Activated gamma-delta T cell treated with anti-CD3 and anti-CD28 coated beads, Interleukin-2, amount 50 U/mL, for 16 hours (primary cell): ENCODE results near the gene TNFSF4.
"Not testable (repeated sequence)": the region's sequence is repeated elsewhere in the genome, so short reads cannot be mapped to it uniquely, and the experiment has no call there.

ENCODE experiments used
- DNase-seq: peaks from one replicate; pipeline ENCODE4 v3.0.0-alpha.2; 2020; ENCODE audit warnings: low read depth

TNFSF4 gene, protein sequence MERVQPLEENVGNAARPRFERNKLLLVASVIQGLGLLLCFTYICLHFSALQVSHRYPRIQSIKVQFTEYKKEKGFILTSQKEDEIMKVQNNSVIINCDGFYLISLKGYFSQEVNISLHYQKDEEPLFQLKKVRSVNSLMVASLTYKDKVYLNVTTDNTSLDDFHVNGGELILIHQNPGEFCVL

DNA sequence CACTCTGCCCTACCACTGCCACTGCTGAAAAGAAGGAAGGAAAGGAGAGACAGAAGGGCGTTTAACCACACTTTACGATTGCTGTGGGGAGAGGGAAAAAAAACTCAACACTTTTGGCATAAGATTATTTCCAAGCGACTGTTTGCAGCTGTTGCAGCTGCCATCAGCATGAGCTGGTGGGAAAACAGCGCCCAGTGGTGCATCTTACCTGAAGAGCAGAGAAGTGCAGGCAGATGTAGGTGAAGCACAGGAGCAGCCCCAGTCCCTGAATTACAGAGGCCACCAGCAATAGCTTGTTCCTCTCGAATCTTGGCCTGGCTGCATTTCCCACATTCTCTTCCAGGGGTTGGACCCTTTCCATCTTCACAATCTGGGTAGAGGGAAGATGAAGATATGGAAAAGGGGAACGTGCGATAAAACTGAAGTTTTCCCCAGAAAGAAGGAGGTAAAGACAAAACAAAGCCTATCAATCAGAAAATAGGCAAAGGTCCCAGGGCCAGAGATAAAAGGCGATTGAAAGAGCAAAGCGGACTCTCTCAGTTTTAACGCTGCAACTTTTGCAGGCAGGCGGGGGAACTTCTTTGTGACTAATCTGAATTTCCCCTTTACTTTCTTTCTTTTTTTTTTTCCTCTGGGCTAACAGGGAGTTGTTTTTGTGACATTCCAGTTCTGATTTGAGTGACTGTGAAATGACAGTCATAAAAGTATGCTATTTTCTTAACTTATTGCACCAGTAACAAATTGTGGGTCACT is at the start of gene TNFSF4:
TNFSF4 (minus strand) TSS at position 516 of the 753 bp plus-strand sequence; CDS start at position 361, 155 bp downstream.
- DNase-seq: no peak

DNA sequence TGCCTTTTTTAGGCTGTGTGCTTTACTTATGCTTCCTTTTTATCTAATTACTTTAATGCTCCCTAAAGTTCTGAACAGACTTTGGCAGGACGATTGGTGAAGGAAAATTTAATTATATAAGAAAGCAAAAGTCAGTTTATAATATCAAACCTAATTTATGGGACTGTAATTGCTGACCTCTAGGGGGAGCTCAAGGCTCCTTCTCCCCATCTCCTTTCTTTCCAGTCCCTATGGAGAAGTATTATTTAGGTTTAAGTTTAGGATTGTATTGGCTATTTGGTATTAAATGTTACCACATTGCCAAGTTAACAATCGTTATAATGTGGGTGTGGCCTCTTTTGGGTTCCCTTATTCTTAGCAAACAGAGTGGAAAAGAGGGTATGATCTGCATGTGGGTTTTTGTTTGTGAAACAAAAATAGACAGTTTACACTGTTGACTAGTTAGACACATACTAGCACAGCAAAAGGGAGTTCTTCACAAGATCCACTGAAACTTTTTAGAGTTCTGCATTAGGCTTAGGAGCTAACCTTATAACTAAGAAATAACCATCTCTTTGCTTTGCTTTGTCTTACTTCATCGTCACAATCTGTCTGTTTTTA is 48.2 kb upstream of the TNFSF4 start:
- DNase-seq: no peak

DNA sequence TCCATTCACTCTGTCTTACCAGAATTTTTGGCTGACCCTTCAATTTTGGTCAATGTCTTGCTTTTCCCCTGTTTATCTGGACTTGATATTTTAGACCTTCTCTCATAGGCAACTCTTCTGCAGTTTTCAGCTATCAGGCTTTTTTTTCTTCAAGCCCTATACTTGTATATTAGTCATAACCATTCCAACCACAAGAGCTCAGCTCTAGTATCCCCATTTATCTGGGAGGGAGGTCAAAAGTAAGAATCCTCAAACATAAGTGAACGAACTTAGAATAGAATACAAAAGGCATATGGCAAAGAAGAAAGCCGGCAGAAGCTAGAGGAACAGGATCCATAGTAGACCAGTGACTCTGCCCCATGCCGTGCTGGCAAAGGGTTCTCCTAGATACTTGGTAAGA is 45.9 kb upstream of the TNFSF4 start:
- DNase-seq: no peak

DNA sequence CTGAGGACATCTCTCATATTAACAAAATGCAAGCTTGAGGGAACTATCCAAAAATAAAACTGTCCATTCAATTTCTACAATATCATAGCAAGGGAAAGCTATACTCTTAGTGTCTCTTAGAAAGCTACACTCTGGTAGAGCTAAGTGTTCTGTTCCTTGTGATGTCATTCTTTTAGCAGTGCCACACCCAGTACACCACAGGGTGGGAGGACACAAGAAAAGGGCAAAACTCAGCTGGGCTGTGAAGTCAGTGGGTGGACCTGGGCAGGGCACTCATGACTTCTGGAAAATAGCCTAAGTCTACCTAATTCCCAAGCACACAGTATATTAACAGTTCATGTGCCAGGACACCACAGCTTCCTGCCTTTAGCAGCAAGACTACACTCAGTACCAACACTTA is 42.2 kb upstream of the TNFSF4 start:
- DNase-seq: no peak

DNA sequence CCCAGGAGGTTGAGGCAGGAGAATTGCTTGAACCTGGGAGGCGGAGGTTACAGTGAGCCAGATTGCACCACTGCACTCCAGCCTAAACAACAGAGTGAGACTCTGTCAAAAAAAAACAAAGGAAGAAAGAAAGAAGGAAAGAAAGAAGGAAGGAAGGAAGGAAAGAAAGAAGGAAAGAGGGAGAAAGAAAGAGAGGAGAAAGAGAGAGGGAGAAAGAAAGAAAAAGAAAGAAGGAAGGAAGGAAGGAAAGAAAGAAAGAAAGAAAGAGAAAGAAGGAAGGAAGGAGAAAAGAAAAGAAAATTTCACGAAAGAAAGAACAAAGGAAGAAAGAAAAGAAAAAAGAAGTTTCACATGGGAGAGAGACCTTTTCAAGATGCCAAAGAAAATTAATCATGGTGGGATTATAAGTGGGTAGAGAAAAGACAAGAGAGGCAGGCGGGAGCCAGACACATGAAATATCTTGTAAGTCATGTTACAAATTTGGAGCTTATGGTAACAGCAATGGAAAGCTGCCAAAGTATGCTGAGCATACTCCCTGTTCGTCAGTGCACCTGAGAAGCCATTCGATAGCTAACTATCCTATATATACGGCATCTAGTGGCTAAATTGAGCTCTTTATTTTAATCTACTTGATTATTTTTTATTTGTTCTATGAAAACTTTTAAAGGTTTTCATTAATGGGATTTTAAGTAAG is 41.3 kb upstream of the TNFSF4 start:
- no peak for DNase-seq

DNA sequence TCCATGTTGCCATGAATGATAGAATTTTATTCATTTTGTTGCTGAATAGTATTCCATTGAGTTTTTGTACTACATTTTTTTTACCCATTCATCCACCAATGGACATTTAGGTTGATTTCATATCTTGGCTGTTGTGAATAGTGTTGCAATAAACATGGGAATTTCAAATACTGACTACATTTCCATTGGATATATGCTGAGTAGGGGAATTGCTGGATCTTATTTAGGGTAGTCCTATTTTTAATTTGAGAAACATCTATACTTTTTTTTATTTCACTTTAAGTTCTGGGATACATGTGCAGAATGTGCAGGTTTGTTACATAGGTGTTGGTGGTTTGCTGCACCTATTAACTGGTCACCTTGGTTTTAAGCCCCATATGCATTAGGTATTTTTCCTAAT is 38.8 kb upstream of the TNFSF4 start:
- DNase-seq: no peak

DNA sequence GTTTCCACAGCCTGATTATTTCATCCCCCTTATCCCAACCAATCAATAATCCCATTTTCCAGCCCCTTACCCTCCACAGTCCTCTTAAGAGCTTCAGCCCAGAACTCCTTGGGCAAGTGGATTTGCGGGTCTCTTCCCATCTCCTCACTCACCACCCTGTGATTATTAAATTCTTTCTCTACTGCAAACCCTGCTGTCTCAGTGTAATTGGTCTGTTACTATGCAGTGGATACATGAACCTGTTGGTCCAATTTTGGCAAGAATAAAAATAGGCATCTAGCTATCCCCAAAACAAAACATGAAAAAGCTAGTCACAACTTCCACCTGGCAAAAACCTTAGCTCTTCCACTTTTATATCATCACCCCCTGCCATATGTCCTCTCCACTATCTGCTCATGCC is 36.2 kb upstream of the TNFSF4 start:
- no peak for DNase-seq

DNA sequence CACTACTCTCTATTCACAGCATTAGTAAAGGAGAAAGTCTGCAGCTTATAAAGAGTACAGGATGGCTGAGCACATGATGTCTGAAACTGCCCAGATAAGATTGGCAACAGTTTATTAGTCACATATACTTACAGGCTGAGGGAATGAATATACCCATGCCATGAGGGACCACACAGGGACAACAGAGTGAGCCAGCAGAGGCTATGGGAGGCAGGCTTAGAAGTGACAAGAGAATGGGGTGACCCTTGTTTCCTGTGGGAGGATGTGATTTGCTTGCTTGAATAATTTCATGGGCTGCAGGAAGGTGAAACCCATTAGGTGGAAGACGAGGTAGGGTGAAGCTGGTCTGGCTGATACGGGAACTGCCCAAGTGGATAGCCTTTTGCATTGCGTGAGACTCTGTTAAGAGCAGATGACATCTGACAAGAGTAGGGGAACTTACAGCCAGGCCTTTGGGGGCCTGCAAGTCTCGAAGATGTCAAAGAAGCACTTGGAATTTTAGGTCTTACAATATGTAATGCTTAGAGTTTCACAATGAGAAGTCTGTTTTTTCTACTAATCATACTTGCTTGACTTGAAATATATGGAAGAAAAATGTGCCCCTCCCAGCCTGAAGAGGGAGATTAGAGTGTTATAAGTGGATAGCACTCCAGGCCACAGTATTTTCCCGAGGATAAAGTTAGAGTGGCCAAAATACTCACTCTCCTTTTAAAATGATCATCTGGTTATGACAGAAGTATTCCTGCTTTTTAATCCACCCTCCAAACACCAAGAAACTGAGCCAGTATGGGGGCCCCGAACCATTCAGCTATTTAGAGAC is 34.6 kb upstream of the TNFSF4 start:
- no peak for DNase-seq

DNA sequence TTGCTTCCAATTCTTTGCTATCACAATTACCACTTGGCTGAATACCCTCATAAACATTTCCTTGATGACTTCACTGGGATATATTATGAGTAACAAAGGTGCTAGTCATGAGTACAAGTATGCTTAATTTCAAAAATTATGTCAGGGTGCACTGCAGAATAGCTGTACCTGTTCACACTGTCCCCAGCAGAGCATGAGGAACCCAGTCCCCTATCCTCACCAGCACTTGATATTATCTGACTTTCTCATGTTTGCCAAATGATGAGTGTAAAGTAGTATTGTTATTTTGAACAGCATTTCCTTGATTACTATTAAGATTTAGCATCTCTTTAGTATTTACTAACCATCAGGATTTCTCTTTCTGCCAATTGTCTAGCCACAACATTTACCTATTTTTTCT is 33.5 kb upstream of the TNFSF4 start:
- DNase-seq: no peak

DNA sequence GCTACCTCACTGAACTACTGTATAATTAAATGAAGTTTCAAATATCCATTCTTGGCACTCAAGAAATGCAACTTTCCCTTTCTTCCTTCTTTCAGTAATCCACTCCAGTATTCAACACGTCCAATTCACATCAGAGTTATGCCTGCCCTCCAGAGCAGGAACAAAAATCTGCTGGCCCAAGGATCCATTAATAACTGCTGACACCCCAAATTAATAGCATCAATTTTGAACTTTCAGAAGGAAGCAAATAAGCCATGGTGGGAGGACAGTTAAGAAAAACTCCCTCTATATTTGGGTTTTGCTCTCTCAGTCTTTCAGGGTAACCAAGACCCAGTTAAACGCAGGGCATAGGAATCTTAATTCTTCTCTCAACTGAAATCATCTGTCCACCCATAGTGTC is 31.9 kb upstream of the TNFSF4 start:
- no peak for DNase-seq

DNA sequence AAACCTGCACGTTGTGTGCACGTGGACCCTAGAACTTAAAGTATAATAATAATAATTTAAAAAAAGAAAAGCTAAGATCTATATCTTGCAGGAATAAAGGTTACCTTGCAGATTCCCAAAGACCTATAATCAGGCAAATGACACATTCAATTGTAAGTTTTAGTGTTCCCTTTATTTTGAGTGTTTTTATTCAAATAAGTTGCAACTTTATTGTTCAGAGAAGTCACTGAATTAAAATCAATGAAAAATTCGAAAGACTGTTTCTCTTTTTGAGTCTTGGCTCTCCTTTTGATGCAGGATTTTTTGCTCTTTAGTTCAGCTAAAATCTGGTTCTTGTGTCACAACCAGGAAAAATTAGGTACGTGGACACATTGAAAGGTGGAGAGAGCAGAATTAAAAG is 27.8 kb upstream of the TNFSF4 start:
- DNase-seq: no peak

DNA sequence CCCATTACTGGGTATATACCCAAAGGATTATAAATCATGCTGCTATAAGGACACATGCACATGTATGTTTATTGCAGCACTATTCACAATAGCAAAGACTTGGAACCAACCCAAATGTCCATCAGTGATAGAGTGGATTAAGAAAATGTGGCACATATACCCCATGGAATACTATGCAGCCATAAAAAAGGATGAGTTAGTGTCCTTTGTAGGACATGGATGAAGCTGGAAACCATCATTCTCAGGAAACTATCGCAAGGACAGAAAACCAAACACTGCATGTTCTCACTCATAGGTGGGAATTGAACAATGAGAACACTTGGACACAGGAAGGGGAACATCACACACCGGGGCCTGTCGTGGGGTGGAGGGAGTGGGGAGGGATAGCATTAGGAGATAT is 27.3 kb upstream of the TNFSF4 start:
- not testable (repeated sequence) for DNase-seq

DNA sequence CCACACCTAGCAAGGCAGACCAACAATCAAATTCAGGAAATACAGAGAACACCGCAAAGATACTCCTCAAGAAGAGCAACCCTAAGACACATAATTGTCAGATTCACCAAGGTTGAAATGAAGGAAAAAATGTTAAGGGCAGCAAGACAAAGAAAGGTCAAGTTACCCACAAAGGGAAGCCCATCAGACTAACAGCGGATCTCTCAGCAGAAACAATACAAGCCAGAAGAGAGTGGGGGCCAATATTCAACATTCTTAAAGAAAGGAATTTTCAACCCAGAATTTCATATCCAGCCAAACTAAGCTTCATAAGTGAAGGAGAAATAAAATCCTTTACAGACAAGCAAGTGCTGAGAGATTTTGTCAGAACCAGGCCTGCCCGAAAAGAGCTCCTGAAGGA is 21.9 kb upstream of the TNFSF4 start:
- not testable (repeated sequence) for DNase-seq

DNA sequence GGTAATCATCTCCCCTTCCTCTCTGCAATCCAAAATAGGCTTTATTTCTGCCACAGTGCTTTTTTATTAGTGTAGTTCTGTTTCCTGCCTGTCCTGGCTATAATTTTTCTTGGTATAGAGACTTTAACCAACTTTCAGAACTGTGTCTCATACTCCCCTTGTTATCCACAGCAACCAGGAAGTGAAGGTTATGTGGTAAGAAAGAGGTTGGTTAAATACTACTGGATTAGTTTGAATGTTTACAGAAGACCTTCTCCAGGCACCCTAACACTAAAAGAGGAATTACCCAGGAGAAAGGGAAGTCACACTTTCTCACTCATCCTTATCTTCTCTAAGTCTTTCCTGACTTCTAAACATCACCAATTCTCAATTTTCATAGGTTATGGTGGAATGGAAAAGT is 17.8 kb upstream of the TNFSF4 start:
- no peak for DNase-seq

DNA sequence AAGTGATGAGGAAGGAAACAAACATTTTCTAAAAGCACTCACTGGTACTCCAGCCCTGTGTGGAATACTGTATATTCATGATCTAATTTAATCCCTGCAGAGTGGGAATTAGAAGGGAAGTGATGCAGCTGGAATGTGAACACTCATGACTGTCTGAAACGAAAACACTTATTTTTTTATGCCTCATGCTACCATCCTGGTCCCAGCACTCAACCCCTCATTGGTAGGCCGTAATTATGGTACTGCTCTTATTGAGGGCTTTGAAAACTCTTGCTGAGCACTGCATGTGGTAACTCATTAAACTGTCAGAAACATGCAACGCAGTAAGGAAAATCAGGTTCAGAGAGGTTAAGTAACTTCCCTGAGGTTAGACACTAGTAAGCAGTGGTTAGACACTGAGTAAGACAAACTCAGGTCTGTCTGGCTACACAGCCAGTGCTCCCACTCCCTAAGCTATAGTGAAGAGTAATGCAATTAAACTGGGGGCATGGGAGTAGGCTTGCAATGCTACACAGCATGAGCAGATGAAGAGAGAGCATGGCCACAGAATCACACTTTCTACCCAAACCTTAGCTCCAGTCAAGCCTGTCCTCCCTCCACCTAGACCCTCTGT is 17.3 kb upstream of the TNFSF4 start:
- DNase-seq: no peak

DNA sequence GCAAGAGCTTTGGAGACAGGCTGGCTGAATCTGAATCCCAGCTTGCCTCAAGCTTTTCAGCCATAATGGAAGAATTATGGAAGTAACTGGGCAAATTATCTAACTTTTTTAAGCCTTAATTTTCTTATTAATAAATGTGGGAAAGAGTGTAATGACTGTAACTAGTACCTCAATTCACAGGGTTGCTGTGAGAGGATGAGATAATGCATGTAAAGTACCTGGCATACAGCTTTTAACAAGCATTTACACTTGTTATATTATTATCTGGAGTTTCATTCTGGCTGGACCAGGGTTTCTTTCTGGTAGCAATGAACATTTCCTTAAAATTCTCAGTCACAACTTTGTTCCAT is 15.9 kb upstream of the TNFSF4 start:
- DNase-seq: no peak

DNA sequence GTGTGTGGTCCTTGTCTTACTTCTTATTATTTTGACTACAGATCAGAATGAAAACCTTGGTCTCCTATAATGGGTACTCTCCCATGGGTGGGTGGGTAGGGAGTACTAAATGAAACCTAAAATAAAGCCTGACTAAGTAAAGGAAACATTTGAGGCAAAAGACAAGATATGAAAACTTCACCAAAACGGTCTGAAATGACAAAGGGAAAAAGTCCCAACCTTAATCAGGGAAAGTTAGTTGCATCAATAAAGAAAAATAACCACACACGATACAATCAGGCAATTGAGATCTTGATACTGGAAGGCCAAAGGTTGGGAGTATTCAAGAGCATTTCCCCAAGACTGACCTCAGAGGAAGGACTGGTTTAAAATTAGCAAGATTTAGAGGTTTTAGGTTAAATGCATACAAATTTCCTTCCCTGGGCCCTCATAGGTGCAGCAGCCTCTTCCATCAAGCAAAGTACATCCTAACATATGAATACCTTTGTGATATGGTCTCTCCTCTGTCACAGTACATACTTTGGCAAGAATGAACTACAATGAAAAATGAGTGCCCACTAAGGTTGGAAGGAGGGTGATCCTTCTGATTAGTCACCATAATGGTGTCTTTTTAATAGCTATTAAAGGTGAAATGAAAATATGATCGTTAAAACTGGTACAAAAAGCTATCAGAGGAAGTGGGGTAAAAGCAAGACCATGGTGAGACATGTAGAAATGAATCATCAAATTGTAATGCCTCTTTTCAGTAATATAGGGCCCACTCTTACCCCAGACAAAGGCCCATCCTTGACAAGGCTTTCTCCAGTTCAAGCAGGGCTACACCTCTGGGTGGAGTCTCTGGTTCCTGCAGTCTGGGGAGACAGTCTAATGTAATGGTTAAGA is 15.3 kb upstream of the TNFSF4 start:
- no peak for DNase-seq

DNA sequence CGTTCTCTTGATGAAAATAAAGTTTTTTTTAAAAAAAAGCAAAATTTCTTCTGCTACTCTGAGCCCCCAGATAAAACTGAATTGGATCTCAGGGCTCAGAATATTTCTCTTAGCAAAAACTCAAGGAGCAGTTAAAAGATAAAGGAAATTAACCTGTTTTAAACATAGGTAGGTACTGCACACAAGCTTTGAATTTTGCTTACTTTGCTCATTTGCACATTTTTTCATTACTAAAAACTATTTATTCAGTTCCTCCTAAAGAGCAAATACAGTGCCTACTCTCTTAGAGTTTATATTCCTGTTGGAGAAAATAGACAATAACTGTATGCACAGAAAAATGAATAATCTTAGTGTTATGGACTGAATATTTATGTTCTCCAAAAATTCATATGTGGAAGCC is 13.0 kb upstream of the TNFSF4 start:
- no peak for DNase-seq

DNA sequence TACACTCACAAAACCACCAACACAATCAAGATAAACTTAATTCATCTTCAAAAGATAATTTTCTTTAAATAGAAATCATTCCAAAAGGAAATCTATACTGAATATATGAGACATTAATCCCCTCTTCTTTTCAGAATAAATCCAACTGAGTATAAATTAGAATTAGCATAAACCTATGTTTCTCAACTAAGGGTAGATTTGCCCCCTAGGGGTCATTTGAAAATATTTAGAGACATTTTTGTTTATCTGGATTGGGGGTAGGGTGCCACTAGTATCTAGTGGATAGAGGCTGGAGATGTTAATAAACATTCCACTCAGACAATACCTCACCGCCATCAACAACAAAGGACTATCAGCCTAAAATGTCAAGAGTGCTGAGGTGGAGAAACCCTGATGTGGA is 6.5 kb upstream of the TNFSF4 start:
- no peak for DNase-seq

DNA sequence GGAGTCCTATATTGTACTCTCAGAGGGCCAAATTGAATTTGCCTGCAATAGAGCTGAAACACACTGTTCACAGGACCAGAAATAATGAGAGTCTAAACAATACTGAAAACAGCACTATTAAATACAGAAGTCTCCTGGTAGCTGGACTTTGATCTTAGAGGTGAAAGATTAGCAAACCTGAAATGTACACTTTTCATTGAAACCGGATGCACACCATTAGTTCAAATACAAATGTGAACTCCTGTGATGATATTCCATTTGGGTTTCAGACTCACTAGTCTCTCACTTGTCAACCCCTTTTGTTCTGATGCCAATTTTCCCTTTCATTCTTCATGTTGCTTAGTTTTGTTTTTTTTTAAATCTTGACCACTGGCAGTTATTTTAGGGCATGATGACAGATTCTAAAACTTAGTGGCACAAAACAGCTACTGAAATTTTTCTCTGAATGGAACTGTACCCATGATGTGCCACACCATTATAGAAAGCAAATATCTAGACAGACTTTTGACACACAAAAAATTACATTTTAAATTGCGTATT is 5.9 kb upstream of the TNFSF4 start:
- no peak for DNase-seq
